DMS 273 (cell line): ENCODE measurements around the gene UBA5.
"Not testable (repeated sequence)": the region's sequence is repeated elsewhere in the genome, so short reads cannot be mapped to it uniquely, and the experiment has no call there.

ENCODE experiments used
- DNase-seq: peaks from one replicate; lab custom pipeline; 2025; ENCODE audit not compliant: unreplicated experiment; lab: John Stamatoyannopoulos, UW

The UBA5 gene

GRCh38 chr3:132660052-132660810, at the start of gene UBA5:
Gene UBA5, plus strand, starts transcription at chr3:132660329. Its CDS starts 209 bp downstream, at chr3:132660538.
- peak; percentile 93 for DNase-seq

GRCh38 chr3:132615301-132615700, 44.8 kb upstream of the UBA5 start:
- not testable (repeated sequence) for DNase-seq

- DNase-seq, result no peak
These were observed 44.2 kb upstream of the UBA5 start for GRCh38 chr3:132615881-132616280.

- no peak for DNase-seq
These were observed 43.3 kb upstream of the UBA5 start for GRCh38 chr3:132616780-132617179.

GRCh38 chr3:132622148-132622547, 38.0 kb upstream of the UBA5 start:
- DNase-seq, result no peak

- no peak for DNase-seq
These were observed 37.4 kb upstream of the UBA5 start for GRCh38 chr3:132622761-132623160.

GRCh38 chr3:132623646-132624045, 36.5 kb upstream of the UBA5 start:
- no peak for DNase-seq

GRCh38 chr3:132624790-132625189, 35.3 kb upstream of the UBA5 start:
- no peak for DNase-seq

- no peak for DNase-seq
These were observed 34.5 kb upstream of the UBA5 start for GRCh38 chr3:132625613-132626012.

GRCh38 chr3:132626955-132627354, 33.2 kb upstream of the UBA5 start:
- DNase-seq, result no peak

GRCh38 chr3:132628157-132628556, 32.0 kb upstream of the UBA5 start:
- DNase-seq, result no peak

- no peak for DNase-seq
These were observed 30.2 kb upstream of the UBA5 start for GRCh38 chr3:132629928-132630327.

GRCh38 chr3:132630612-132631011, 29.5 kb upstream of the UBA5 start:
- DNase-seq, result no peak

- DNase-seq, result no peak
These were observed 25.1 kb upstream of the UBA5 start for GRCh38 chr3:132635052-132635451.

- no peak for DNase-seq
These were observed 22.5 kb upstream of the UBA5 start for GRCh38 chr3:132637590-132637989.

- no peak for DNase-seq
These were observed 21.4 kb upstream of the UBA5 start for GRCh38 chr3:132638706-132639105.

- DNase-seq, result not testable (repeated sequence)
These were observed 18.7 kb upstream of the UBA5 start for GRCh38 chr3:132641427-132641826.

- peak; percentile 75 for DNase-seq
These were observed 18.1 kb upstream of the UBA5 start for GRCh38 chr3:132641837-132642538.

GRCh38 chr3:132642539-132642847, 17.6 kb upstream of the UBA5 start:
- DNase-seq, result no peak

GRCh38 chr3:132643366-132643765, 16.8 kb upstream of the UBA5 start:
- DNase-seq, result no peak

- peak; percentile 34 for DNase-seq
These were observed 15.1 kb upstream of the UBA5 start for GRCh38 chr3:132645058-132645457.

- no peak for DNase-seq
These were observed 10.0 kb upstream of the UBA5 start for GRCh38 chr3:132650153-132650552.
